ENCODE data around the gene RAB3D. TPM values are rescaled to one million over a fixed set of nuclear protein-coding genes. Genes with fewer than 3 reads are reported as not detected.
"Not testable (repeated sequence)": the region's sequence is repeated elsewhere in the genome, so short reads cannot be mapped to it uniquely, and the experiment has no call there.

Gene RAB3D
- total RNA-seq, 1 donor from 2014 or later = 9.9 TPM

- Histone ChIP-seq H3K9ac (ENCODE audit: low read depth in 1 of 3, low read length in 3 of 3) (no peak overlapping the region), H3K36me3 (ENCODE audit: control insufficient read depth in 3 of 3, insufficient read depth in 3 of 3, low read length in 3 of 3) (peaks cover 6 to 10% (median 10%) of the 10 kb centered on the region in 3 donors), H3K9me3 (ENCODE audit: control insufficient read depth in 3 of 3, low read length in 3 of 3) (no peaks in the 10 kb centered on the region), H3K4me3 (ENCODE audit: low read length in 3 of 3) (no peak overlapping the region), H3K27ac (ENCODE audit: low read depth, low read length) (peak overlapping the region; percentile 54), H3K4me1 (ENCODE audit: control insufficient read depth in 3 of 3, insufficient read depth in 3 of 3, low read length in 3 of 3) (peaks cover 7 to 12% (median 11%) of the 10 kb centered on the region in 3 donors), H3K27me3 (ENCODE audit: control insufficient read depth in 3 of 3, insufficient read depth in 3 of 3, low read length in 3 of 3) (no peaks in the 10 kb centered on the region)
Observed at GRCh38 chr19:11324748-11325389, 14.6 kb downstream of the RAB3D start.

GRCh38 chr19:11324079-11324661 is 15.3 kb downstream of the RAB3D start:
- peaks cover 7 to 12% (median 11%) of the 10 kb centered on the region in 3 donors for H3K4me1 ChIP-seq (ENCODE audit: control insufficient read depth in 3 of 3, insufficient read depth in 3 of 3, low read length in 3 of 3)

GRCh38 chr19:11323601-11324078 is 15.8 kb downstream of the RAB3D start:
- peaks cover 0 to 2% (median 0%) of the 10 kb centered on the region in 3 donors for H3K27me3 ChIP-seq (ENCODE audit: control insufficient read depth in 3 of 3, insufficient read depth in 3 of 3, low read length in 3 of 3)
- H3K27ac ChIP-seq (ENCODE audit: low read depth, low read length) = peak overlapping the region; percentile 60
- H3K9me3 ChIP-seq (ENCODE audit: control insufficient read depth in 3 of 3, low read length in 3 of 3) = no peaks in the 10 kb centered on the region
- peaks cover 7 to 12% (median 11%) of the 10 kb centered on the region in 3 donors for H3K4me1 ChIP-seq (ENCODE audit: control insufficient read depth in 3 of 3, insufficient read depth in 3 of 3, low read length in 3 of 3)
- no peak overlapping the region for H3K4me3 ChIP-seq (ENCODE audit: low read length in 3 of 3)
- H3K36me3 ChIP-seq (ENCODE audit: control insufficient read depth in 3 of 3, insufficient read depth in 3 of 3, low read length in 3 of 3) = peaks cover 6 to 10% (median 9%) of the 10 kb centered on the region in 3 donors
- no peak overlapping the region for H3K9ac ChIP-seq (ENCODE audit: low read depth in 1 of 3, low read length in 3 of 3)

More at GRCh38 chr19:11324079-11324661, 15.3 kb downstream of the RAB3D start:
- no peaks in the 10 kb centered on the region for H3K9me3 ChIP-seq (ENCODE audit: control insufficient read depth in 3 of 3, low read length in 3 of 3)
- H3K27me3 ChIP-seq (ENCODE audit: control insufficient read depth in 3 of 3, insufficient read depth in 3 of 3, low read length in 3 of 3) = peaks cover 0 to 2% (median 0%) of the 10 kb centered on the region in 3 donors
- no peak overlapping the region for H3K9ac ChIP-seq (ENCODE audit: low read depth in 1 of 3, low read length in 3 of 3)
- peaks cover 6 to 10% (median 9%) of the 10 kb centered on the region in 3 donors for H3K36me3 ChIP-seq (ENCODE audit: control insufficient read depth in 3 of 3, insufficient read depth in 3 of 3, low read length in 3 of 3)
- H3K4me3 ChIP-seq (ENCODE audit: low read length in 3 of 3) = no peak overlapping the region
- H3K27ac ChIP-seq (ENCODE audit: low read depth, low read length) = peak overlapping the region; percentile 60

- H3K27me3 ChIP-seq (ENCODE audit: control insufficient read depth in 3 of 3, insufficient read depth in 3 of 3, low read length in 3 of 3) = peaks cover 0 to 2% (median 0%) of the 10 kb centered on the region in 3 donors
- H3K36me3 ChIP-seq (ENCODE audit: control insufficient read depth in 3 of 3, insufficient read depth in 3 of 3, low read length in 3 of 3) = peaks cover 6 to 10% (median 9%) of the 10 kb centered on the region in 3 donors
- H3K4me3 ChIP-seq (ENCODE audit: low read length in 3 of 3) = no peak overlapping the region
- no peaks in the 10 kb centered on the region for H3K9me3 ChIP-seq (ENCODE audit: control insufficient read depth in 3 of 3, low read length in 3 of 3)
- peak overlapping the region; percentile 11 for H3K27ac ChIP-seq (ENCODE audit: low read depth, low read length)
- H3K4me1 ChIP-seq (ENCODE audit: control insufficient read depth in 3 of 3, insufficient read depth in 3 of 3, low read length in 3 of 3) = peaks cover 7 to 12% (median 11%) of the 10 kb centered on the region in 3 donors
- peak overlapping the region in 1 of 3 donors; percentile 6 for H3K9ac ChIP-seq (ENCODE audit: low read depth in 1 of 3, low read length in 3 of 3)
Observed at GRCh38 chr19:11322269-11323024, 17.0 kb downstream of the RAB3D start.

- Histone ChIP-seq H3K27ac (ENCODE audit: low read depth, low read length) (no peak overlapping the region), H3K9ac (ENCODE audit: low read depth in 1 of 3, low read length in 3 of 3) (no peak overlapping the region), H3K4me1 (ENCODE audit: control insufficient read depth in 3 of 3, insufficient read depth in 3 of 3, low read length in 3 of 3) (peaks cover 7 to 12% (median 11%) of the 10 kb centered on the region in 3 donors), H3K4me3 (ENCODE audit: low read length in 3 of 3) (no peak overlapping the region), H3K27me3 (ENCODE audit: control insufficient read depth in 3 of 3, insufficient read depth in 3 of 3, low read length in 3 of 3) (peaks cover 0 to 4% (median 2%) of the 10 kb centered on the region in 3 donors), H3K9me3 (ENCODE audit: control insufficient read depth in 3 of 3, low read length in 3 of 3) (no peaks in the 10 kb centered on the region), H3K36me3 (ENCODE audit: control insufficient read depth in 3 of 3, insufficient read depth in 3 of 3, low read length in 3 of 3) (peaks cover under 1 to 6% (median 3%) of the 10 kb centered on the region in 3 donors)
Observed at GRCh38 chr19:11321191-11322126, 18.0 kb downstream of the RAB3D start.

GRCh38 chr19:11320278-11320995 is 19.0 kb downstream of the RAB3D start:
- not testable (repeated sequence) for H3K4me3 ChIP-seq (ENCODE audit: low read length in 3 of 3); H3K27ac ChIP-seq (ENCODE audit: low read depth, low read length); H3K9me3 ChIP-seq (ENCODE audit: control insufficient read depth in 3 of 3, low read length in 3 of 3); H3K27me3 ChIP-seq (ENCODE audit: control insufficient read depth in 3 of 3, insufficient read depth in 3 of 3, low read length in 3 of 3); H3K36me3 ChIP-seq (ENCODE audit: control insufficient read depth in 3 of 3, insufficient read depth in 3 of 3, low read length in 3 of 3); H3K9ac ChIP-seq (ENCODE audit: low read depth in 1 of 3, low read length in 3 of 3)
- H3K4me1 ChIP-seq (ENCODE audit: control insufficient read depth in 3 of 3, insufficient read depth in 3 of 3, low read length in 3 of 3) = peaks cover 7 to 12% (median 11%) of the 10 kb centered on the region in 3 donors

- Histone ChIP-seq H3K4me3 (ENCODE audit: low read length in 3 of 3) (no peak overlapping the region), H3K9ac (ENCODE audit: low read depth in 1 of 3, low read length in 3 of 3) (no peak overlapping the region), H3K4me1 (ENCODE audit: control insufficient read depth in 3 of 3, insufficient read depth in 3 of 3, low read length in 3 of 3) (no peaks in the 10 kb centered on the region), H3K36me3 (ENCODE audit: control insufficient read depth in 3 of 3, insufficient read depth in 3 of 3, low read length in 3 of 3) (no peaks in the 10 kb centered on the region), H3K27me3 (ENCODE audit: control insufficient read depth in 3 of 3, insufficient read depth in 3 of 3, low read length in 3 of 3) (peaks cover 0 to 9% (median 5%) of the 10 kb centered on the region in 3 donors), H3K27ac (ENCODE audit: low read depth, low read length) (no peak overlapping the region), H3K9me3 (ENCODE audit: control insufficient read depth in 3 of 3, low read length in 3 of 3) (no peaks in the 10 kb centered on the region)
Observed at GRCh38 chr19:11306337-11306736, 33.1 kb downstream of the RAB3D start.

- no peak overlapping the region for H3K27ac ChIP-seq (ENCODE audit: low read depth, low read length)
- H3K9ac ChIP-seq (ENCODE audit: low read depth in 1 of 3, low read length in 3 of 3) = no peak overlapping the region
- no peaks in the 10 kb centered on the region for H3K36me3 ChIP-seq (ENCODE audit: control insufficient read depth in 3 of 3, insufficient read depth in 3 of 3, low read length in 3 of 3)
- no peak overlapping the region for H3K4me3 ChIP-seq (ENCODE audit: low read length in 3 of 3)
- no peaks in the 10 kb centered on the region for H3K4me1 ChIP-seq (ENCODE audit: control insufficient read depth in 3 of 3, insufficient read depth in 3 of 3, low read length in 3 of 3)
- no peaks in the 10 kb centered on the region for H3K9me3 ChIP-seq (ENCODE audit: control insufficient read depth in 3 of 3, low read length in 3 of 3)
- H3K27me3 ChIP-seq (ENCODE audit: control insufficient read depth in 3 of 3, insufficient read depth in 3 of 3, low read length in 3 of 3) = peaks cover 0 to 9% (median 8%) of the 10 kb centered on the region in 3 donors
Observed at GRCh38 chr19:11304936-11305335, 34.5 kb downstream of the RAB3D start.

GRCh38 chr19:11300811-11301120 is 38.7 kb downstream of the RAB3D start:
- Histone ChIP-seq H3K4me3 (ENCODE audit: low read length in 3 of 3) (no peak overlapping the region), H3K4me1 (ENCODE audit: control insufficient read depth in 3 of 3, insufficient read depth in 3 of 3, low read length in 3 of 3) (no peaks in the 10 kb centered on the region), H3K9ac (ENCODE audit: low read depth in 1 of 3, low read length in 3 of 3) (no peak overlapping the region), H3K9me3 (ENCODE audit: control insufficient read depth in 3 of 3, low read length in 3 of 3) (no peaks in the 10 kb centered on the region), H3K27me3 (ENCODE audit: control insufficient read depth in 3 of 3, insufficient read depth in 3 of 3, low read length in 3 of 3) (peaks cover 3 to 9% (median 7%) of the 10 kb centered on the region in 3 donors), H3K36me3 (ENCODE audit: control insufficient read depth in 3 of 3, insufficient read depth in 3 of 3, low read length in 3 of 3) (no peaks in the 10 kb centered on the region), H3K27ac (ENCODE audit: low read depth, low read length) (no peak overlapping the region)

Data from skeletal muscle tissue (tissue), 4 donors.